ENCODE data around the gene MMRN2. TPM values are rescaled to one million over a fixed set of nuclear protein-coding genes. Genes with fewer than 3 reads are reported as not detected.

The MMRN2 gene
- polyA plus RNA-seq, 1 of the 3 experiments (the other 2 are of a cell fraction): 0.05 TPM

Small RNAs within 50 kb of the gene (small RNA-seq; reads per million reads assigned to genes)
- 0 reads per million in 7 experiments for gene BMS1P3
- gene RNU1-19P: 0 to 1.0 (median 0.13) reads per million in 7 experiments

Other genes with a start within 250 kb of the MMRN2 start
- 12.7 and 20.1 TPM in 2 replicates for gene BMPR1A, start 201.0 kb downstream of the MMRN2 start, polyA plus RNA-seq (2012; rRNA removed)
- 3.8 and 4.3 TPM in 2 replicates for gene SNCG, start 984 bp upstream of the MMRN2 start, polyA plus RNA-seq (2012; rRNA removed)
- gene ADIRF, start 10.9 kb upstream of the MMRN2 start, polyA plus RNA-seq (2012; rRNA removed): not detected in 2 replicates
- not detected in 2 replicates for gene FAM25A, start 62.7 kb upstream of the MMRN2 start, polyA plus RNA-seq (2012; rRNA removed)
- 43.3 and 56.2 TPM in 2 replicates for gene GLUD1, start 137.2 kb upstream of the MMRN2 start, polyA plus RNA-seq (2012; rRNA removed)
- 4.7 and 6.7 TPM in 2 replicates for gene SHLD2, start 137.6 kb upstream of the MMRN2 start, polyA plus RNA-seq (2012; rRNA removed)